GM18868 (cell line): Measurements from ENCODE around the gene RCOR3.
"Not testable (repeated sequence)": the region's sequence is repeated elsewhere in the genome, so short reads cannot be mapped to it uniquely, and the experiment has no call there.

Experiments
- ATAC-seq: cut with Tn5 transposase; IDR thresholded peaks from one replicate; pipeline ENCODE4 v1.9.1; 2021; ENCODE audit warnings: mild to moderate bottlenecking, moderate library complexity; ENCODE audit not compliant: unreplicated experiment

The RCOR3 gene

GRCh38 chr1:211259638-211260126 is 516 bp downstream of the RCOR3 start:
- ATAC-seq: no peak

DNA sequence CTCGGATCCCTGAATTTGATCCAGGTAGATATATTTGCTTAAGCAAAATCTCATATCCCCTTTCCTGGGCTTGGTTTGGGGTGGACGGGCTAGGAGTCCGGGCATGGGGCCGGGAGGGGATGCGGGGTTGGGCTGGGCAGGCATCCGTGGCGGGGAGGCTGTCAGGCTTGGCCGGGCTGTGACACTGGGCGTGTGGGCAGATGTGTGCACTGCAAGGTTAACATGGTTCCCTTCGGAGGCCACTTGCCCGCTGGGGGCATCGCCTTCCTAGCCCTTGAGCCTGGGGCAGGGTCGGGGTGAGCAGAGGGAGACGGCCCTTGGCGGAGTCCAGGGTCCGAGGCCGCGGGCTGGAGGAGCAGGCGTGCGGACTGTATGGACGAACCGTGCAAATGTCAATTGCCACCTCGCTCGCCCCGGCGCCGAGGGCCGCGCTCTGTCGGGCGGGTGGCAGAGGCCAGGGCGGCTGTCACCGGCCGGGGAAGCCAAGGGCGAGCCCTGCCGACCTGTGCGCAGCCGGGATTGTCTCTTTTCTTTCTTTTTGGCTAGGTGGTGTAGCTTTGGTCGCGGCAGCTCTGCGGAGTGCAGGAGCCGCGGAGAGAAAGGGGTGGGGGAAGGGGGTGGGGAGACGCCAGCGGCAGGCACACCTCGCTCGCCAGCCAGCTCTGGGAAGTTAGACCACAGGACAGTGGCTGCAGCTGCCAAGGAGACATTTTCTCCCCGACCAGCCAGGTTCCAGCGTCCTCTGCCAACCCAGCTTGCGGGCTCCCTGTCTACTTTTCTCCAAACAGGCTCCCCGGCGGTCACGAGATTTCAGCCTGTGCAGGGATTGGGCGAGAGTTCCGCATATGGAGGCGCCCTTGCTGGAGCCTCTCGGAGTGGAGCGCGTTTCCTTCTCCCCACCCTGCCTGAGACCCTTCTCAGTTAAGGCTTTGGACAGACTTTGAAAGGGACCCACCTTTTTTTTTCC is 1.3 kb downstream of the RCOR3 start:
- peak; percentile 37 for ATAC-seq

DNA sequence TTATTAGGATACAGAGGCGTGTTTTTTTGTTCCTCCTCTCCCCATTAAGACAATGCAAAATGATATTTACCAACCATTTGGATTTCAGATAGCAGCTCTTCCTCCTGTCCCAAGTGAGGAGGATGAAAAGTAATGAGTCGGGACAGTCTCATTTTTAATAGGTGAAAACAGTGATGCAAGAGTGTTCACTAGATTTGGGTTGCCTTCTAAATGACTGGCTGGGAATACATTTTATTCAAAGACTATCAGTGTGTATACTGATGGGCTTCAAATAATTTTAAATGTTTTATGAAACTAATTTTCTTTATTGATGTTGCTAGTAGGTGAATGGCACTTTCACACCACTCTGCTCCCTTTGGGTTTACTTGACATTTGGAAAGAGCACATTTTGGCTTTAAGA is 2.1 kb downstream of the RCOR3 start:
- no peak for ATAC-seq

DNA sequence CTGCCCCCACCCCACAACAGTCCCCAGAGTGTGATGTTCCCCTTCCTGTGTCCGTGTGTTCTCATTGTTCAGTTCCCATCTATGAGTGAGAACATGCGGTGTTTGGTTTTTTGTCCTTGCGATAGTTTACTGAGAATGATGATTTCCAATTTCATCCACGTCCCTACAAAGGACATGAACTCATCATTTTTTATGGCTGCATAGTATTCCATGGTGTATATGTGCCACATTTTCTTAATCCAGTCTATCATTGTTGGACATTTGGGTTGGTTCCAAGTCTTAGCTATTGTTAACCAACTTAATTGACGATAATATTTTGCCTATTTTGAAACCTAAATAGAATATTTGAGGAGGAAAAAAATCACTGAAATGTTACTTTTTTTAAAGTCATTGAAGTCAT is 3.9 kb downstream of the RCOR3 start:
- not testable (repeated sequence) for ATAC-seq

GRCh38 chr1:211267204-211267857 is 8.2 kb downstream of the RCOR3 start:
- ATAC-seq: no peak

- no peak for ATAC-seq
Observed at GRCh38 chr1:211279340-211279739, 20.2 kb downstream of the RCOR3 start.

- ATAC-seq: no peak
Observed at GRCh38 chr1:211280910-211281309, 21.7 kb downstream of the RCOR3 start.

GRCh38 chr1:211281320-211282022 is 22.3 kb downstream of the RCOR3 start:
- ATAC-seq: no peak

DNA sequence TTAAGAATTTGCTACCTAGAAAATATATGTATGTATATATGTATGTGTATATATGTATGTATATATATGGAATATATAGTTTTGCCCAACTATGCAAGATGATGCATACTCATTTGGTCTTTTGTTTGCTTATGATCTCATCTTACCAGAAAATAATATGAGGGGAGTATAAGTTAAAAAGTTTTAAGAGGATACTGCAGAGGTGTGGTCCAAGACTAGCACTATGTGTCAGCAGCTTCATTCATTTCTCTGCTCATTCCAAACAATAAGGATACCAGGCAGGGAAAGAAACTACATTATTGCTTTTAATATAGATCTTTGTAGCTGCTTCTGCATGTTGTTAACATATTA is 22.8 kb downstream of the RCOR3 start:
- no peak for ATAC-seq

- no peak for ATAC-seq
Observed at GRCh38 chr1:211285196-211285595, 26.0 kb downstream of the RCOR3 start.

DNA sequence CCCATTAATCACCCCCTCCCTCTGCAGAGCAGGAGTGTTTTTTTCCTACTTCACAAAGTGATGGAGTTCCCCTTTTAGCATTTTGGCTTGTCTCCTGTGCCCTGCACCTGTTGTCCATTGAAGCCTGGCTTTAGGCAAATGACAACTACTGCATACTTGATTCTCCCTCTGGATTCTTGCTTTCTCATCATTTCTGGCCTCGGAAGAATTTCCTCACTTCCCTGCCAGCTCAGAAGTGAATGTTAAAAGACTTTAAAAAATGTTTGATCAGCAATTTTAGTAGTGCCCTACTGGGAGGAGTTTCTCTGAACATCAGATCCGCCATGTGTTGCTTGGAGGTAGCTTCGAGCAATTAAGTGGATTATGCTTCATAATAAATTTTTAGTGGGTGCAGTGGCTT is 28.1 kb downstream of the RCOR3 start:
- ATAC-seq: no peak

- ATAC-seq: no peak
Observed at GRCh38 chr1:211292411-211292810, 33.2 kb downstream of the RCOR3 start.

DNA sequence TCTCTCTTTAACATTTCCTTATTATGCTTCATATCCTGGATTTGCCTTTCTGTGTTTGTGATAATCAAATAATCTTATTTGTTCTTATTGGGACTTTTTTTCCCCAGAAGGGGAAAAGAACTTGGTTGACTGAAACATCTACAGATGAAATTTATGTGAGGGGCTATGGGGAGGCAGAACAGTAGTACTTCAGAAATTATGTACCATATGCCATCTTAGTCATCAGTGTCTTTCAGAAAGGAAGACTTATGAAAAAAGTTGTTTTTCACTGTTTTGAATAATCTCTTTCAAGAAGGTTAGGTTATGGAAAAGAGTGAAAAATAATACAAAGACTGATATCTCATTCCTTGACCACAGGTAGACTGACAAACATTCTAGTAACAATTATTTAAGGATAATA is 37.2 kb downstream of the RCOR3 start:
- ATAC-seq: no peak

GRCh38 chr1:211305044-211305443 is 45.9 kb downstream of the RCOR3 start:
- ATAC-seq: peak; percentile 99

- ATAC-seq: no peak
Observed at GRCh38 chr1:211309617-211310016, 50.5 kb downstream of the RCOR3 start.

- no peak for ATAC-seq
Observed at GRCh38 chr1:211313392-211313791, 54.2 kb downstream of the RCOR3 start.

- no peak for ATAC-seq
Observed at GRCh38 chr1:211318576-211319280, 59.6 kb downstream of the RCOR3 start.

DNA sequence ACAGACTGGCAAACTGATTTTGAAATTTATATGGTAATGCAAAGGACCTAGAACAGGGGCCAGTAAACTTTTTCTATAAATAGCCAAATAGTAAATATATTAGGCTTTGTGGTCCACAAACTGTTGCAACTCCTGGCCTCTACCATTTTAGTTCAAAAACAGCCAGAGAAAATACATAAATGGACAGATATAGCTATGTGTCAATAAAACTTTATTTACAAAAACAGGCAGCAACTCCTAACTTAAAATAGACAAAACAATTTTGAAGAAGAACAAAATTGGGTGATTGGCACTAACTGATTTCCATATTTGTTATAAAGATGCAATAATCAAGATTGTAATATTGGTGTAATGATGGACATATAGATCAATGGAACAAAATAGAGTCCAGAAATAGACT is 60.7 kb downstream of the RCOR3 start:
- no peak for ATAC-seq

- ATAC-seq: no peak
Observed at GRCh38 chr1:211320980-211321379, 61.8 kb downstream of the RCOR3 start.

- not testable (repeated sequence) for ATAC-seq
Observed at GRCh38 chr1:211321646-211322045, 62.5 kb downstream of the RCOR3 start.
